Heart right ventricle (tissue), 16 donors: ENCODE measurements around the gene TMEM170B. TPM values are rescaled to one million over a fixed set of nuclear protein-coding genes. Genes with fewer than 3 reads are reported as not detected.
A peak's percentile ranks its signal among the peaks of the same experiment; 100 is the strongest.

Experiments
- ATAC-seq, 8 donors: fragments of 200-7000 bp; cut with Tn5 transposase; one replicate each; pipeline ENCODE4 v1.9.1; 2020; ENCODE audit warnings: mild to moderate bottlenecking in 8 of 8, moderate library complexity in 8 of 8, moderate number of reproducible peaks in 1 of 8
- DNase-seq, 2 donors: peaks; one replicate each; pipeline ENCODE4 v3.0.0-alpha.2; 2020
- H3K27ac ChIP-seq, 10 donors: fragments of 200-600 bp; sonication (generic) in 2 of 10; one replicate each; pipeline versions ENCODE4 v1.5.0 to v1.8.0; 2020 to 2022; ENCODE audit warnings: mild to moderate bottlenecking in 3 of 10
- H3K27me3 ChIP-seq, 7 donors: fragments of 200-600 bp; one replicate each; pipeline ENCODE4 v1.8.0; 2021 to 2022; ENCODE audit warnings: mild to moderate bottlenecking in 2 of 7
- H3K36me3 ChIP-seq, 9 donors: fragments of 200-600 bp; sonication (generic) in 1 of 9; one replicate each; pipeline versions ENCODE4 v1.5.0 to v1.8.0; 2020 to 2022; ENCODE audit warnings: mild to moderate bottlenecking in 2 of 9
- H3K4me1 ChIP-seq, 9 donors: fragments of 200-600 bp; sonication (generic) in 1 of 9; one replicate each; pipeline versions ENCODE4 v1.5.0 to v1.8.0; 2020 to 2022; ENCODE audit warnings: mild to moderate bottlenecking in 4 of 9
- H3K4me3 ChIP-seq, 10 donors: fragments of 200-600 bp; sonication (generic) in 2 of 10; one replicate each; pipeline versions ENCODE4 v1.5.0 to v1.8.0; 2020 to 2022; ENCODE audit warnings: mild to moderate bottlenecking in 7 of 10, moderate library complexity in 2 of 10
- H3K9me3 ChIP-seq, 11 donors: fragments of 200-600 bp in 10 of 11; sonication (generic) in 2 of 11; one replicate each; pipeline versions ENCODE4 v1.5.0 to v1.8.0; 2013 to 2022; ENCODE audit warnings: mild to moderate bottlenecking in 2 of 11, control low read depth in 1 of 11, moderate library complexity in 1 of 11
- WGBS, 2 donors: extraction: QIAGEN DNeasy Blood & Tissue Kit; methylation state at CpG; one replicate each; pipeline ENCODE4 v1.1.7; 2013; ENCODE audit warnings: inconsistent platforms in 1 of 2; 5-methylcytosine and 5-hydroxymethylcytosine counted together
- intact Hi-C, 10 donors: fragments of 100-400 bp; cut with DNase I; formaldehyde crosslinking; loops; one replicate each; pipeline versions ENCODE4 v1.11.1 to v1.14.2; 2022
- polyA plus RNA-seq, 2 donors: library from polyadenylated mRNA; stranded (reverse); fragments of 200-250 nt; gene quantifications; one replicate each; pipeline ENCODE4 v1.2.3, GENCODE V29; 2013
- total RNA-seq, 10 donors: library from RNA; stranded (reverse); fragmentation: NEBNext Ultra II Directional in 3 of 10; extraction: Animal tissue kit (Norgen Biotek cat#: 25700) in 3 of 10; gene quantifications; one replicate each; pipeline versions ENCODE4 v1.2.1 to v1.2.4, GENCODE V29; 2021 to 2023
- TF ChIP-seq, protein P1 (sequence below), 9 donors: fragments of 200-600 bp; sonication (generic) in 2 of 9; IDR thresholded peaks; one replicate each; pipeline versions ENCODE4 v1.5.0 to v1.8.0; 2021 to 2022; ENCODE audit warnings: antibody characterized with exemption in 9 of 9, mild to moderate bottlenecking in 5 of 9, moderate library complexity in 1 of 9
- donor health status: Arrhythmogenic right ventricular cardiomyopathy.
- donor health status: ischemic (EF 13 %, LVEDD 7.1; RV severe dilation, severe dysfunction).
- donor health status: healthy with polysubstance abuse.
- donor health status: DM: no; HTN: yes; CAD: no.
- donor health status: DM: no; HTN: no; CAD: no.
- donor health status: ischemic (EF 25% LVEDD 6.9; RV normal size, moderate dysfunction).
- donor health status: ischemic (EF 25% LVEDD 5.7; RV mildly dilated, moderate dysfunction).
- donor health status: healthy.
- donor health status: DM: yes; HTN: yes; CAD: no.
- donor health status: Ischemic cardiomyopathy.
- donor health status: ischemic (EF 35%, LVEDD 5.7; RV mildly dilated, moderate dysfunction).
- donor health status: nonischemic (EF 11% LVEDD 7.7; RV severe dilation, severe dysfunction).
- donor health status: DM: yes; HTN: yes; CAD: no.
- donor health status: PGD.
- donor health status: ischemic (EF 29% LVEDD 5.4; RV normal size, mild dysfunction).
- donor health status: nonischemic (EF 23%, LVEDD 6.1; RV moderate dilation, normal function).

The TMEM170B gene
- total and polyA plus RNA-seq, 12 donors = 1.3 to 5.3 (median 4.1) TPM

- no peak overlapping the region for H3K4me3 ChIP-seq
- 84 to 89% methylated on average over 2 of the region's 2 CpGs for WGBS, 2 donors
- no peaks in the 10 kb centered on the region for H3K36me3 ChIP-seq
- peaks cover 0 to 42% (median 0%) of the 10 kb centered on the region in 9 donors for H3K4me1 ChIP-seq
- H3K9me3 ChIP-seq = no peaks in the 10 kb centered on the region
- peak in 5 of 8 donors; percentile 27 to 94 (median 67) for ATAC-seq
- H3K27ac ChIP-seq = peak overlapping the region in 3 of 10 donors; percentile 3 to 84 (median 37)
- TF ChIP-seq, protein P1, sequence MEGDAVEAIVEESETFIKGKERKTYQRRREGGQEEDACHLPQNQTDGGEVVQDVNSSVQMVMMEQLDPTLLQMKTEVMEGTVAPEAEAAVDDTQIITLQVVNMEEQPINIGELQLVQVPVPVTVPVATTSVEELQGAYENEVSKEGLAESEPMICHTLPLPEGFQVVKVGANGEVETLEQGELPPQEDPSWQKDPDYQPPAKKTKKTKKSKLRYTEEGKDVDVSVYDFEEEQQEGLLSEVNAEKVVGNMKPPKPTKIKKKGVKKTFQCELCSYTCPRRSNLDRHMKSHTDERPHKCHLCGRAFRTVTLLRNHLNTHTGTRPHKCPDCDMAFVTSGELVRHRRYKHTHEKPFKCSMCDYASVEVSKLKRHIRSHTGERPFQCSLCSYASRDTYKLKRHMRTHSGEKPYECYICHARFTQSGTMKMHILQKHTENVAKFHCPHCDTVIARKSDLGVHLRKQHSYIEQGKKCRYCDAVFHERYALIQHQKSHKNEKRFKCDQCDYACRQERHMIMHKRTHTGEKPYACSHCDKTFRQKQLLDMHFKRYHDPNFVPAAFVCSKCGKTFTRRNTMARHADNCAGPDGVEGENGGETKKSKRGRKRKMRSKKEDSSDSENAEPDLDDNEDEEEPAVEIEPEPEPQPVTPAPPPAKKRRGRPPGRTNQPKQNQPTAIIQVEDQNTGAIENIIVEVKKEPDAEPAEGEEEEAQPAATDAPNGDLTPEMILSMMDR (IDR thresholded peaks at IDR 0.05) = no peak
- DNase-seq = no peak
- H3K27me3 ChIP-seq = peaks cover 0 to 4% (median 0%) of the 10 kb centered on the region in 7 donors
- intact Hi-C loops = no loop called here
These were observed 11.9 kb upstream of the TMEM170B start for GRCh38 chr6:11525468-11526155.

DNA sequence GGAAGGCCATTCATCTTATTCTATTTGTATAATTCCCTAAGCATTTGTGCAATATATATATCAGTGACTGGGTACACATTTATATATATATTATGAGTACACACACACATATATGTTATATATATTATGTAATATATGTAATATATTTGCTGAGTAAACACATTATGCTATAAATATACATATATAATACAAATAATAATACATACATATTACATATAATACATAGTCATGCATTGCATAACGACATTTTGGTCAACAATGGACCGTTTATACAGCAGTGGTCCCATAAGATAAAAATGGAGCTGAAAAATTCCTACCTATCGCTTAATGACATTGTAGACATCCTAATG is 11.4 kb upstream of the TMEM170B start:
- DNase-seq (no peak), ATAC-seq (no peak)
- Histone ChIP-seq H3K4me1 (peaks cover 0 to 46% (median 0%) of the 10 kb centered on the region in 9 donors), H3K4me3 (no peak overlapping the region), H3K36me3 (no peaks in the 10 kb centered on the region), H3K27ac (peak overlapping the region in 1 of 10 donors; percentile 84), H3K27me3 (peaks cover 0 to 4% (median 0%) of the 10 kb centered on the region in 7 donors), H3K9me3 (no peaks in the 10 kb centered on the region)
- WGBS, 2 donors = 91 to 93% methylated on average over 3 of the region's 3 CpGs
- TF ChIP-seq, protein P1 (IDR thresholded peaks at IDR 0.05) = no peak
- intact Hi-C loops = no loop called here

DNA sequence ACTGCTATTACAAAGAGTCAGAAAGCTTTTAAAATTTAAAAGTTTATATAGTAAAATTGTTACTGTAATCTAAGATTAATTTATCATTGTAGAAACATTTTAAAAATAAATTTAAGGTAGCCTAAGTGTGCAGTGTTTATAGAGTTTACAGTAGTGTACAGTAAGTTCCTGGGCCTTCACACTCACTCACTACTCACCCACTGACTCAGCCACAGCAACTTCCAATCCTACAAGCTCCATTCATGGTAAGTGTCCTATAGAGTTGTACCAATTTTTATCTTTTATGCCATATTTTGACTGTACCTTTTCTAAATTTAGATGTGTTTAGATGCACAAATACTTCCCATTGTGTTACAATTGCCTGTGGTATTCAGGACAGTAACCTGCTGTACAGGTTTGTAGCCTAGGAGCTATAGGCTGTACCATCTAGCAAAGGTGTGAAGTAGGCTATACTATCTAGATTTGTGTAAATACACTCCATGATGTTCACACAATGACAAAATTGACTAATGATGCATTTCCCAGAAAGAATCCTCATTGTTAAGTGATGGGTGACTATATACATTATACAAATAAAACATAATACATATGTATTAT is 10.2 kb upstream of the TMEM170B start:
- DNase-seq (no peak), ATAC-seq (no peak)
- Histone ChIP-seq H3K27me3 (peaks cover 0 to 4% (median 0%) of the 10 kb centered on the region in 7 donors), H3K4me1 (peaks cover 0 to 50% (median 0%) of the 10 kb centered on the region in 9 donors), H3K4me3 (no peak overlapping the region), H3K36me3 (no peaks in the 10 kb centered on the region), H3K9me3 (no peaks in the 10 kb centered on the region), H3K27ac (no peak overlapping the region)
- intact Hi-C loops = no loop called here
- TF ChIP-seq, protein P1 (IDR thresholded peaks at IDR 0.05) = no peak

- 69 to 87% methylated on average over 2 of the region's 2 CpGs for WGBS, 2 donors
- H3K9me3 ChIP-seq = no peaks in the 10 kb centered on the region
- ATAC-seq (no peak), DNase-seq (no peak)
- no peak overlapping the region for H3K27ac ChIP-seq
- H3K4me1 ChIP-seq = peaks cover 0 to 35% (median 0%) of the 10 kb centered on the region in 9 donors
- H3K27me3 ChIP-seq = peaks cover 0 to 4% (median 0%) of the 10 kb centered on the region in 7 donors
- H3K36me3 ChIP-seq = no peaks in the 10 kb centered on the region
- TF ChIP-seq, protein P1 (IDR thresholded peaks at IDR 0.05) = no peak
- H3K4me3 ChIP-seq = no peak overlapping the region
- intact Hi-C loops = no loop called here
These were observed 8.6 kb upstream of the TMEM170B start for GRCh38 chr6:11528996-11529395.
